ENCODE results near the gene AKAP13.

Gene AKAP13

GRCh38 chr15:85351965-85352364, 28.4 kb upstream of the AKAP13 start:
- Histone ChIP-seq H3K9ac (ENCODE audit: low read depth, low read length) (no peak overlapping the region), H3K27ac (ENCODE audit: low read depth, low read length) (no peak overlapping the region), H3K4me3 (ENCODE audit: low read depth, low read length) (no peak overlapping the region), H3K36me3 (ENCODE audit: control insufficient read depth, insufficient read depth, low read length) (no peaks in the 10 kb centered on the region), H3K27me3 (ENCODE audit: control insufficient read depth, insufficient read depth, low read length) (no peaks in the 10 kb centered on the region), H3K4me1 (ENCODE audit: control insufficient read depth, insufficient read depth, low read length) (no peaks in the 10 kb centered on the region), H3K9me3 (ENCODE audit: control insufficient read depth, insufficient read depth, low read length) (no peaks in the 10 kb centered on the region)

DNA sequence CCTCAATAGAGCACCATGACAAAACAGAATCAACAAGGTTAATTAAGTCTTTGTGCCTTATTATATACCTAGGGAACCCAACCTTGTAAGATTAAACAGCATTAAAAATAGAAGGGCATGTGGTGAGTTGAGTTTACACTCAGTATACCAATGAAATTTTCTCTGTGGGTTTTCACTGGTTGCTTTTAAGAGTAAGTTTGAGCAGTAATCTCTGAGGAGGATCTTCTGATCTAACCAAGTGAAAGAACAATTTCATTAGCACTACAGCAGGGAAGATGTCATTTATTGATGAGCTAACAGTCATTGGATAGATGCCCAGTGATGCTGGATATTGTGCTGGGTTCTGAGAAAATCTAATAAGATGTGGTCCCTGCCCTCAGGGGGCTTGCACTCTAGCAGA, 26.9 kb upstream of the AKAP13 start:
- Histone ChIP-seq H3K9ac (ENCODE audit: low read depth, low read length) (no peak overlapping the region), H3K9me3 (ENCODE audit: control insufficient read depth, insufficient read depth, low read length) (no peaks in the 10 kb centered on the region), H3K36me3 (ENCODE audit: control insufficient read depth, insufficient read depth, low read length) (no peaks in the 10 kb centered on the region), H3K27me3 (ENCODE audit: control insufficient read depth, insufficient read depth, low read length) (no peaks in the 10 kb centered on the region), H3K4me3 (ENCODE audit: low read depth, low read length) (no peak overlapping the region), H3K27ac (ENCODE audit: low read depth, low read length) (no peak overlapping the region), H3K4me1 (ENCODE audit: control insufficient read depth, insufficient read depth, low read length) (no peaks in the 10 kb centered on the region)

GRCh38 chr15:85354461-85354860, 25.9 kb upstream of the AKAP13 start:
- H3K4me3 ChIP-seq (ENCODE audit: low read depth, low read length) = no peak overlapping the region
- no peaks in the 10 kb centered on the region for H3K27me3 ChIP-seq (ENCODE audit: control insufficient read depth, insufficient read depth, low read length)
- H3K4me1 ChIP-seq (ENCODE audit: control insufficient read depth, insufficient read depth, low read length) = no peaks in the 10 kb centered on the region
- H3K27ac ChIP-seq (ENCODE audit: low read depth, low read length) = no peak overlapping the region
- no peaks in the 10 kb centered on the region for H3K36me3 ChIP-seq (ENCODE audit: control insufficient read depth, insufficient read depth, low read length)
- H3K9ac ChIP-seq (ENCODE audit: low read depth, low read length) = no peak overlapping the region
- H3K9me3 ChIP-seq (ENCODE audit: control insufficient read depth, insufficient read depth, low read length) = no peaks in the 10 kb centered on the region

DNA sequence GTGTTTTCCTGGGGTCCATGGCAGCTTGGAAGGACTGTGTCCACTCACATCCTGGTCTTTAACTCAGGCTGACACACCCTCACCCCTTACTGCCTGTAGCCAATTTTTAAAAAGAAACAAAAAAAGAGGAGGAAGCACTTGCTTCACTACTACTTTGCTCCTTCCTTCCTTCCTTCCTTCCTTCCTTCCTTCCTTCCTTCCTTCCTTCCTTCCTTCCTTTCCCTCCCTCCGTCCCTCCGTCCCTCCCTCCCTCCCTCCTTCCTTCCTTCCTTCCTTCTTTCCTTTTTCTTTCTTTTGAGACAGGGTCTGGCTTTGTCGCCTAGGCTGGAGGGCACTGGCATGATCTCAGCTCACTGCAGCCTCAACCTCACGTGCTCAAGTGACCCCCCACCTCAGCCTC, 25.5 kb upstream of the AKAP13 start:
- no peaks in the 10 kb centered on the region for H3K4me1 ChIP-seq (ENCODE audit: control insufficient read depth, insufficient read depth, low read length)
- no peak overlapping the region for H3K9ac ChIP-seq (ENCODE audit: low read depth, low read length)
- H3K27ac ChIP-seq (ENCODE audit: low read depth, low read length) = no peak overlapping the region
- H3K4me3 ChIP-seq (ENCODE audit: low read depth, low read length) = no peak overlapping the region
- H3K36me3 ChIP-seq (ENCODE audit: control insufficient read depth, insufficient read depth, low read length) = no peaks in the 10 kb centered on the region
- no peaks in the 10 kb centered on the region for H3K9me3 ChIP-seq (ENCODE audit: control insufficient read depth, insufficient read depth, low read length)
- no peaks in the 10 kb centered on the region for H3K27me3 ChIP-seq (ENCODE audit: control insufficient read depth, insufficient read depth, low read length)

- Histone ChIP-seq H3K36me3 (ENCODE audit: control insufficient read depth, insufficient read depth, low read length) (no peaks in the 10 kb centered on the region), H3K9me3 (ENCODE audit: control insufficient read depth, insufficient read depth, low read length) (no peaks in the 10 kb centered on the region), H3K27ac (ENCODE audit: low read depth, low read length) (no peak overlapping the region), H3K4me3 (ENCODE audit: low read depth, low read length) (no peak overlapping the region), H3K27me3 (ENCODE audit: control insufficient read depth, insufficient read depth, low read length) (no peaks in the 10 kb centered on the region), H3K4me1 (ENCODE audit: control insufficient read depth, insufficient read depth, low read length) (no peaks in the 10 kb centered on the region), H3K9ac (ENCODE audit: low read depth, low read length) (no peak overlapping the region)
These were observed 24.1 kb upstream of the AKAP13 start for GRCh38 chr15:85356276-85356675.

DNA sequence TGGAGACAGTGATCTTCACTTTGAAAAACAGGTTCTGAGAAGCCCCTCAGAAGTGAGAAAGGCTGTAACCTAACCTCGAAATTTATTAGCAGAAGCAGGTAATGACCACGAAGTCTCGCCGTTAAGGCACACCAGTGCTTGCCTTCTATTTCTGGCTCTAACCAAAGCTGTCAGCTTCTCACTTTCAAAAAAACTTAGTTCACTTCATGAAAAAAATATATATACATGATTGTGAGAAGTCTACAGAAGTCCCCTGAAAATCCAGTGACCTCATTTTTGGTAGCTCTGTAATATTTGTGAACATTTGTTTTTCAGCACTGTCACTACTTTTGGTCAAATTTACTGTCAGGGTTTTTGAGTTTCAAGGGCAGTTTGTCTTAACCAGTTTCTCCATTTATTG, 19.1 kb upstream of the AKAP13 start:
- H3K27me3 ChIP-seq (ENCODE audit: control insufficient read depth, insufficient read depth, low read length) = no peaks in the 10 kb centered on the region
- no peak overlapping the region for H3K9ac ChIP-seq (ENCODE audit: low read depth, low read length)
- H3K4me3 ChIP-seq (ENCODE audit: low read depth, low read length) = no peak overlapping the region
- no peaks in the 10 kb centered on the region for H3K4me1 ChIP-seq (ENCODE audit: control insufficient read depth, insufficient read depth, low read length)
- H3K9me3 ChIP-seq (ENCODE audit: control insufficient read depth, insufficient read depth, low read length) = no peaks in the 10 kb centered on the region
- H3K27ac ChIP-seq (ENCODE audit: low read depth, low read length) = no peak overlapping the region
- no peaks in the 10 kb centered on the region for H3K36me3 ChIP-seq (ENCODE audit: control insufficient read depth, insufficient read depth, low read length)

GRCh38 chr15:85362436-85363081, 17.8 kb upstream of the AKAP13 start:
- Histone ChIP-seq H3K27ac (ENCODE audit: low read depth, low read length) (no peak overlapping the region), H3K9me3 (ENCODE audit: control insufficient read depth, insufficient read depth, low read length) (no peaks in the 10 kb centered on the region), H3K36me3 (ENCODE audit: control insufficient read depth, insufficient read depth, low read length) (no peaks in the 10 kb centered on the region), H3K4me3 (ENCODE audit: low read depth, low read length) (no peak overlapping the region), H3K9ac (ENCODE audit: low read depth, low read length) (no peak overlapping the region), H3K27me3 (ENCODE audit: control insufficient read depth, insufficient read depth, low read length) (no peaks in the 10 kb centered on the region), H3K4me1 (ENCODE audit: control insufficient read depth, insufficient read depth, low read length) (no peaks in the 10 kb centered on the region)

DNA sequence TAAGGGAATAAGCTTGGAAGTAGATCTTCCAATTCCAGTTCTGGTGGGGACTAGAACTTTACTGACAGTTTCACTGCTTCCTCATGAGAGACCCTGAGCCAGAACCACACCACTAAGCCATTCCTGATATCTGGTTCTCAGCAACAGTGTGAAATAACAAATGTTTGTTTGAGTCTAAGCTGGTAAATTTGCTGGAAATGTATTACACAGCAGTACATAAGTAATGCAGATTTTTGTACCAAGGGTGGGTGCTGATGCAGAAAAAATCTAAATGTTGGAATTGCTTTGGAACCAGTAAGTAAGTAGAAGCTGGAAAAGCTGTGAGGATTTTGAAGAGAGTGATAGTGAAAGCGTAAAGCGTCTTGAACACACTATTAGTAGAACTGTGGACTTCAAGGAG, 14.4 kb upstream of the AKAP13 start:
- Histone ChIP-seq H3K27ac (ENCODE audit: low read depth, low read length) (no peak overlapping the region), H3K9me3 (ENCODE audit: control insufficient read depth, insufficient read depth, low read length) (no peaks in the 10 kb centered on the region), H3K4me3 (ENCODE audit: low read depth, low read length) (no peak overlapping the region), H3K27me3 (ENCODE audit: control insufficient read depth, insufficient read depth, low read length) (no peaks in the 10 kb centered on the region), H3K9ac (ENCODE audit: low read depth, low read length) (no peak overlapping the region), H3K36me3 (ENCODE audit: control insufficient read depth, insufficient read depth, low read length) (no peaks in the 10 kb centered on the region), H3K4me1 (ENCODE audit: control insufficient read depth, insufficient read depth, low read length) (no peaks in the 10 kb centered on the region)

- H3K27ac ChIP-seq (ENCODE audit: low read depth, low read length) = no peak overlapping the region
- H3K36me3 ChIP-seq (ENCODE audit: control insufficient read depth, insufficient read depth, low read length) = no peaks in the 10 kb centered on the region
- H3K9ac ChIP-seq (ENCODE audit: low read depth, low read length) = no peak overlapping the region
- H3K4me3 ChIP-seq (ENCODE audit: low read depth, low read length) = no peak overlapping the region
- H3K4me1 ChIP-seq (ENCODE audit: control insufficient read depth, insufficient read depth, low read length) = no peaks in the 10 kb centered on the region
- H3K9me3 ChIP-seq (ENCODE audit: control insufficient read depth, insufficient read depth, low read length) = no peaks in the 10 kb centered on the region
- H3K27me3 ChIP-seq (ENCODE audit: control insufficient read depth, insufficient read depth, low read length) = no peaks in the 10 kb centered on the region
These were observed 12.7 kb upstream of the AKAP13 start for GRCh38 chr15:85367741-85368140.

GRCh38 chr15:85374831-85375230, 5.6 kb upstream of the AKAP13 start:
- no peaks in the 10 kb centered on the region for H3K27me3 ChIP-seq (ENCODE audit: control insufficient read depth, insufficient read depth, low read length)

GRCh38 chr15:85377269-85377668, 3.1 kb upstream of the AKAP13 start:
- no peaks in the 10 kb centered on the region for H3K27me3 ChIP-seq (ENCODE audit: control insufficient read depth, insufficient read depth, low read length)
- H3K36me3 ChIP-seq (ENCODE audit: control insufficient read depth, insufficient read depth, low read length) = no peaks in the 10 kb centered on the region
- no peak overlapping the region for H3K9ac ChIP-seq (ENCODE audit: low read depth, low read length)
- peaks cover 9% of the 10 kb centered on the region for H3K4me1 ChIP-seq (ENCODE audit: control insufficient read depth, insufficient read depth, low read length)
- H3K4me3 ChIP-seq (ENCODE audit: low read depth, low read length) = no peak overlapping the region
- H3K27ac ChIP-seq (ENCODE audit: low read depth, low read length) = no peak overlapping the region
- H3K9me3 ChIP-seq (ENCODE audit: control insufficient read depth, insufficient read depth, low read length) = no peaks in the 10 kb centered on the region

More at GRCh38 chr15:85374831-85375230, 5.6 kb upstream of the AKAP13 start:
- H3K4me3 ChIP-seq (ENCODE audit: low read depth, low read length) = no peak overlapping the region
- no peak overlapping the region for H3K9ac ChIP-seq (ENCODE audit: low read depth, low read length)
- no peaks in the 10 kb centered on the region for H3K36me3 ChIP-seq (ENCODE audit: control insufficient read depth, insufficient read depth, low read length)
- H3K9me3 ChIP-seq (ENCODE audit: control insufficient read depth, insufficient read depth, low read length) = no peaks in the 10 kb centered on the region
- no peak overlapping the region for H3K27ac ChIP-seq (ENCODE audit: low read depth, low read length)
- H3K4me1 ChIP-seq (ENCODE audit: control insufficient read depth, insufficient read depth, low read length) = peaks cover 5% of the 10 kb centered on the region; the same call in 1 of the 2 replicates

Measured in HUES48 (cell line).